ENCODE measurements around the gene DLEU7. TPM values are rescaled to one million over a fixed set of nuclear protein-coding genes. Genes with fewer than 3 reads are reported as not detected.

DLEU7 gene
- total and polyA plus RNA-seq, 3 donors from 2014 or later, result 0.47 to 0.81 (median 0.71) TPM

DNA sequence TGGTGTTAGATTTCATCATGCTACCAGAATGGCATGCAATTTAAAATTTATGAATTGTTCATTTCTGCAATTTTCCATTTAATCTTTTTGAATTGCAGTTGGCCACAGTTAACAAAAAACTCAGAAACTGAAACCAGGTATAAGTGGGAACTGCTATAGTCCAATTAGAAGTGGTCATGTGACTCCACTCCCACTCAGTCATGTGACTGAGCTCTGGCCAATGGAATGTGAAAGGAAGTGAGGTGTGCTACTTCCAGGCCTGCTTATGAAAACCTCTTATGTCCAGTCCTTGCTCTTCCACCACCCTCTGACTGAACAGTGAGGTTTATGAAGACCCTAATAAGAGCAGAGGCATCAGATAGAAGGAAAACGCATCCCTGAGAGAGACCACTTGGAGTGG is 47.0 kb downstream of the DLEU7 start:
- 71 to 87% methylated on average over 1 of the region's 1 CpG for WGBS, 2 donors
- no peaks in the 10 kb centered on the region for H3K36me3 ChIP-seq (ENCODE audit: low read depth, missing control alignments)
- intact Hi-C loops (cut with DNase I; ENCODE audit: low total_unique reads), result no loop called here
- H3K4me3 ChIP-seq, result no peak overlapping the region
- H3K27me3 ChIP-seq, result no peaks in the 10 kb centered on the region
- peak; percentile 30 for DNase-seq
- no peaks in the 10 kb centered on the region for H3K9me3 ChIP-seq
- TF ChIP-seq, protein P1, sequence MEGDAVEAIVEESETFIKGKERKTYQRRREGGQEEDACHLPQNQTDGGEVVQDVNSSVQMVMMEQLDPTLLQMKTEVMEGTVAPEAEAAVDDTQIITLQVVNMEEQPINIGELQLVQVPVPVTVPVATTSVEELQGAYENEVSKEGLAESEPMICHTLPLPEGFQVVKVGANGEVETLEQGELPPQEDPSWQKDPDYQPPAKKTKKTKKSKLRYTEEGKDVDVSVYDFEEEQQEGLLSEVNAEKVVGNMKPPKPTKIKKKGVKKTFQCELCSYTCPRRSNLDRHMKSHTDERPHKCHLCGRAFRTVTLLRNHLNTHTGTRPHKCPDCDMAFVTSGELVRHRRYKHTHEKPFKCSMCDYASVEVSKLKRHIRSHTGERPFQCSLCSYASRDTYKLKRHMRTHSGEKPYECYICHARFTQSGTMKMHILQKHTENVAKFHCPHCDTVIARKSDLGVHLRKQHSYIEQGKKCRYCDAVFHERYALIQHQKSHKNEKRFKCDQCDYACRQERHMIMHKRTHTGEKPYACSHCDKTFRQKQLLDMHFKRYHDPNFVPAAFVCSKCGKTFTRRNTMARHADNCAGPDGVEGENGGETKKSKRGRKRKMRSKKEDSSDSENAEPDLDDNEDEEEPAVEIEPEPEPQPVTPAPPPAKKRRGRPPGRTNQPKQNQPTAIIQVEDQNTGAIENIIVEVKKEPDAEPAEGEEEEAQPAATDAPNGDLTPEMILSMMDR (IDR thresholded peaks at IDR 0.05), result no peak
- H3K4me1 ChIP-seq, result peaks cover 9% of the 10 kb centered on the region
- H3K27ac ChIP-seq, result no peak overlapping the region

GRCh38 chr13:50794226-50794625 is 49.3 kb downstream of the DLEU7 start:
- no peaks in the 10 kb centered on the region for H3K4me1 ChIP-seq
- no peaks in the 10 kb centered on the region for H3K9me3 ChIP-seq
- H3K36me3 ChIP-seq (ENCODE audit: low read depth, missing control alignments), result no peaks in the 10 kb centered on the region
- intact Hi-C loops (cut with DNase I; ENCODE audit: low total_unique reads), result no loop called here
- no peak for TF ChIP-seq POLR2A (IDR thresholded peaks at IDR 0.05)
- TF ChIP-seq, protein P1 (IDR thresholded peaks at IDR 0.05), result no peak
- WGBS, 2 donors, result 95 to 100% methylated on average over 1 of the region's 1 CpG
- DNase-seq, result no peak
- H3K27ac ChIP-seq, result no peak overlapping the region
- H3K4me3 ChIP-seq, result no peak overlapping the region
- H3K27me3 ChIP-seq, result no peaks in the 10 kb centered on the region

- Histone ChIP-seq H3K27me3 (no peaks in the 10 kb centered on the region), H3K4me3 (no peak overlapping the region), H3K36me3 (ENCODE audit: low read depth, missing control alignments) (no peaks in the 10 kb centered on the region), H3K27ac (no peak overlapping the region), H3K4me1 (no peaks in the 10 kb centered on the region), H3K9me3 (no peaks in the 10 kb centered on the region)
- DNase-seq, result no peak
- TF ChIP-seq, protein P1 (IDR thresholded peaks at IDR 0.05), result no peak
- no peak for TF ChIP-seq POLR2A (IDR thresholded peaks at IDR 0.05)
- intact Hi-C loops (cut with DNase I; ENCODE audit: low total_unique reads), result no loop called here
- 56 to 77% methylated on average over 3 of the region's 3 CpGs for WGBS, 2 donors
Observed at GRCh38 chr13:50793026-50793425, 50.5 kb downstream of the DLEU7 start.

- H3K36me3 ChIP-seq (ENCODE audit: low read depth, missing control alignments), result no peaks in the 10 kb centered on the region
- intact Hi-C loops (cut with DNase I; ENCODE audit: low total_unique reads), result no loop called here
- H3K4me3 ChIP-seq, result no peak overlapping the region
- H3K9me3 ChIP-seq, result no peaks in the 10 kb centered on the region
- no peak for DNase-seq
- H3K27me3 ChIP-seq, result no peaks in the 10 kb centered on the region
- 89 to 92% methylated on average over 14 of the region's 14 CpGs for WGBS, 2 donors
- no peaks in the 10 kb centered on the region for H3K4me1 ChIP-seq
- TF ChIP-seq POLR2A (IDR thresholded peaks at IDR 0.05), result no peak
- TF ChIP-seq, protein P1 (IDR thresholded peaks at IDR 0.05), result no peak
- H3K27ac ChIP-seq, result no peak overlapping the region
Observed at GRCh38 chr13:50788551-50789210, 54.8 kb downstream of the DLEU7 start.

Measured in testis (tissue), 3 donors.